OCI-LY3 (cell line): ENCODE results near the gene DCUN1D2.

Experiments
- H2AFZ ChIP-seq: fragments of 200-600, 300-600 bp; shearing (Covaris generic); 2 replicates; pipeline ENCODE4 v1.6.0; 2014; ENCODE audit warnings: antibody characterized with exemption, low read depth, low read length
- H3K27ac ChIP-seq: fragments of 200-600, 300-600 bp; sonication (generic); 2 replicates; pipeline ENCODE4 v1.5.1; 2014; ENCODE audit warnings: mild to moderate bottlenecking, low read length, moderate library complexity, mixed read lengths
- H3K27me3 ChIP-seq: fragments of 200-600, 300-600 bp; sonication (generic); 2 replicates; pipeline ENCODE4 v1.6.1; 2014; ENCODE audit warnings: low read depth, low read length, mixed read lengths
- H3K36me3 ChIP-seq: fragments of 200-600, 300-600 bp; sonication (generic); replicated peaks from 2 replicates; pipeline ENCODE3; 2014; ENCODE audit warnings: low read depth, low read length, mixed read lengths
- H3K4me1 ChIP-seq: fragments of 300-600, 200-600 bp; sonication (generic); 2 replicates; pipeline ENCODE4 v1.6.1; 2014; ENCODE audit warnings: low read length, mixed read lengths
- H3K4me2 ChIP-seq: fragments of 200-600, 300-600 bp; sonication (generic); 2 replicates; pipeline ENCODE4 v1.6.1; 2014; ENCODE audit warnings: low read length, mixed read lengths
- H3K4me3 ChIP-seq: fragments of 300-600, 200-600 bp; sonication (generic); 2 replicates; pipeline ENCODE4 v1.5.1; 2014; ENCODE audit warnings: antibody characterized with exemption, mild to moderate bottlenecking, low read length, moderate library complexity
- H3K79me2 ChIP-seq: fragments of 300-600, 200-600 bp; shearing (Covaris generic); 2 replicates; pipeline ENCODE4 v1.6.1; 2014; ENCODE audit warnings: mild to moderate bottlenecking, low read length, mixed read lengths
- H3K9ac ChIP-seq: fragments of 300-600, 200-600 bp; shearing (Covaris generic); 2 replicates; pipeline ENCODE4 v1.6.0; 2014; ENCODE audit warnings: mild to moderate bottlenecking, low read length, moderate library complexity
- H3K9me3 ChIP-seq: fragments of 200-600, 300-600 bp; shearing (Covaris generic); 2 replicates; pipeline ENCODE4 v1.6.1; 2014; ENCODE audit warnings: low read length, mixed read lengths; ENCODE audit not compliant: insufficient read depth
- H4K20me1 ChIP-seq: fragments of 200-600, 300-600 bp; sonication (generic); 2 replicates; pipeline ENCODE4 v1.6.1; 2016; ENCODE audit warnings: low read length, mixed read lengths; ENCODE audit not compliant: insufficient read depth
- EZH2phosphoT487 ChIP-seq: fragments of 200-600 bp; shearing (Covaris generic); IDR thresholded peaks from 2 replicates; pipeline ENCODE4 v1.6.1; 2018; ENCODE audit warnings: antibody characterized with exemption, mixed run types, low read depth
- TF ChIP-seq, protein P1 (sequence below): fragments of 200-600, 300-600 bp; sonication (generic); IDR thresholded peaks from 2 replicates; pipeline ENCODE4 v1.5.1; 2014; ENCODE audit warnings: antibody characterized with exemption, low read length, low read depth

Gene DCUN1D2

DNA sequence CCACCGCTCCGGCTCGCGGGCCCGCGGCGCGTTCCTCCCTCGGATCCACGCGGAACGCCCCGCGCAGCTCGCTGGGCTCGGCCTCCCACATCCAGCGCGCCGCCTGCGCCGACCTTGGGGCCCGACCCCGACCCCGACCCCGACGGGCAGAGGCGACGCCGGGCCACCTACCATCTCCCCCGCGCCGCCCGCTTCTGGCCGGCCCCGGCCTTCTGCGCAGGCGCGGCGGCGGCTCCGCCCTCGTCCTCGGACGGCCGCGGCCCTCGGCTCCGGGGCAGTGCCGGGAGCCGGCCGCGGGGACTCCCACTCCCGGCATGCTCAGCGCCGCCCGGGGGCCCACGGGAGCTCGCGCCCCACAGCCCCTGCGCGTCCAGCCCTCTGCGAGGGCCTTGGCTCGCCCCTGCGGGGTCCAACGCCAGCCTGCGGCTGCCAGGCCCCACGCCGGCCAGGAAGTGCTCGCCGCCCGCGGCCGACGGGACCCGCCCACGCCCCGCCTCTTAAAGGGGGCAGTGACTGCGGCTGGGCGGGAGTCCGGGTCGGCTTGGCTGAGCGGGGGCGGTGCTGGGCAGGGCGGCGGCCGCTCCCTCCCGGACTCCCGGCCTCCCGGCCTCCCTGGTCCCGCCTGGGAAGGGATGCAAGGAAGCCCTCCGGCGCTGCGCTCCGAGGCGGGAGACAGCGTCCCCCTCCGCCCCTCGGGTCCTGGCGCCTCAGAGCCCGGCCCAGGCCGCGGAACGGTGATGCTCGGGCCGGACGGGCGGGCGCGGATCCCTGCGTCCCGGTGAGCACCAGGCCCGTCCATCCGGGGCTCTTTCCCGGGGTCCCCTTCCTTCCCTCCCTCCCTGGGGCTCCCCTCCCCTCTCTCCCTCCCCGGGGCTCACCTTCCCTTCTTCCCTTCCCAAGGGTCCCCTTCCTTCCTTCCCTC is at the start of gene DCUN1D2:
DCUN1D2 (minus strand) TSS at position 216 of the 922 bp plus-strand sequence; CDS start at position 174, 42 bp downstream.
- H3K4me3 ChIP-seq, result peak within 1 kb of the TSS; percentile 93
- peaks cover 37% of the 10 kb centered on the region for H4K20me1 ChIP-seq

DNA sequence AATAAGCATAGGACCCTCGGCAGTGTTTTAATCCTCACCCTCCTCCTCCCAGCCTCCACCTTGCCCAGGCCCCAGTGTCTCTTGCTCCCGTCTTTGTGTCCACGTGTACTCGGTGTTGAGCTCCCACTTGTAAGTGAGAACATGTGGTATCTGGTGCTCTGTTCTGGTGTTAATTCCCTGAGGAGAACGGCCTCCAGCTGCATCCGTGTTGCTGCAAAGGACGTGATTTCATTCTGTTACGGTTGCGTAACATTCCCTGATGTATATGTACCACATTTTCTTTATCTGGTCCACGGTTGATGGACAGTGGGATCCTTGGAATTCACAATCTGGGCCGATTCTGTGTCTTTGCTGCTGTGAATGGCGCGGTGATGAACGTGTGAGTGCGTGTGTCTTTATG is 49.3 kb upstream of the DCUN1D2 start:
- H3K4me2 ChIP-seq, result no peak overlapping the region

More for the DNA sequence above, at the start of gene DCUN1D2:
- H3K9me3 ChIP-seq, result no peaks in the 10 kb centered on the region
- H3K36me3 ChIP-seq, result peaks cover 6% of the 10 kb centered on the region
- peaks cover 37% of the 10 kb centered on the region for H3K4me1 ChIP-seq
- peak within 1 kb of the TSS; percentile 58 for H2AFZ ChIP-seq
- H3K79me2 ChIP-seq, result peaks cover 70% of the 10 kb centered on the region
- peak within 1 kb of the TSS; percentile 82 for H3K9ac ChIP-seq
- peak within 1 kb of the TSS; percentile 94 for H3K4me2 ChIP-seq
- no peaks in the 10 kb centered on the region for H3K27me3 ChIP-seq
- H3K27ac ChIP-seq, result peak within 1 kb of the TSS; percentile 40
- TF ChIP-seq EZH2phosphoT487, result no peak
- TF ChIP-seq, protein P1, sequence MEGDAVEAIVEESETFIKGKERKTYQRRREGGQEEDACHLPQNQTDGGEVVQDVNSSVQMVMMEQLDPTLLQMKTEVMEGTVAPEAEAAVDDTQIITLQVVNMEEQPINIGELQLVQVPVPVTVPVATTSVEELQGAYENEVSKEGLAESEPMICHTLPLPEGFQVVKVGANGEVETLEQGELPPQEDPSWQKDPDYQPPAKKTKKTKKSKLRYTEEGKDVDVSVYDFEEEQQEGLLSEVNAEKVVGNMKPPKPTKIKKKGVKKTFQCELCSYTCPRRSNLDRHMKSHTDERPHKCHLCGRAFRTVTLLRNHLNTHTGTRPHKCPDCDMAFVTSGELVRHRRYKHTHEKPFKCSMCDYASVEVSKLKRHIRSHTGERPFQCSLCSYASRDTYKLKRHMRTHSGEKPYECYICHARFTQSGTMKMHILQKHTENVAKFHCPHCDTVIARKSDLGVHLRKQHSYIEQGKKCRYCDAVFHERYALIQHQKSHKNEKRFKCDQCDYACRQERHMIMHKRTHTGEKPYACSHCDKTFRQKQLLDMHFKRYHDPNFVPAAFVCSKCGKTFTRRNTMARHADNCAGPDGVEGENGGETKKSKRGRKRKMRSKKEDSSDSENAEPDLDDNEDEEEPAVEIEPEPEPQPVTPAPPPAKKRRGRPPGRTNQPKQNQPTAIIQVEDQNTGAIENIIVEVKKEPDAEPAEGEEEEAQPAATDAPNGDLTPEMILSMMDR, result no peak

DNA sequence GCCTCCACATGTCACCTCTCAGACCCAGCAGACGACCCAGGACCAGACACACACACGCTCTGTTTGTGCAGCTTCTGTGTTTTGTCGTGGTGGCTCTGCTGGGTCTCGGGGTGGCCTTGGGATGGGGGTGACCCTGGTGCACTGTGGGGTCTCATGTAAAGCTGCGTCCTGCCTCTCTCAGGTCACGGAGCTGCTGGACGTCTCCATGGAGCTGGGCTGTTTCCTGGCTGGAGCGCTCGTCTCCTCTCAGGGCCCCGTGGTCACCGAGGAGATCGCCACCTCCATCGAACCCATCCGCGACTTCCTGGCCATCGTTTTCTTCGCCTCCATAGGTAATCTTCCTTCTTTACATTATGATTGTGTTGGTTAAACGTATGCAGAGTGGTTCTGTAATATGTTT is 48.7 kb upstream of the DCUN1D2 start:
- Histone ChIP-seq H3K4me1 (no peaks in the 10 kb centered on the region), H2AFZ (no peak overlapping the region), H3K9me3 (no peaks in the 10 kb centered on the region), H3K79me2 (no peaks in the 10 kb centered on the region), H4K20me1 (no peaks in the 10 kb centered on the region; the same call in 1 of the 2 replicates), H3K27ac (no peak overlapping the region), H3K36me3 (peaks cover 6% of the 10 kb centered on the region), H3K27me3 (no peaks in the 10 kb centered on the region), H3K4me3 (no peak overlapping the region), H3K4me2 (no peak overlapping the region), H3K9ac (no peak overlapping the region)
- TF ChIP-seq, protein P1, result no peak
- no peak for TF ChIP-seq EZH2phosphoT487

More for the DNA sequence above, 49.3 kb upstream of the DCUN1D2 start:
- Histone ChIP-seq H3K4me1 (no peaks in the 10 kb centered on the region), H3K27ac (no peak overlapping the region), H3K79me2 (no peaks in the 10 kb centered on the region), H2AFZ (no peak overlapping the region), H3K9me3 (no peaks in the 10 kb centered on the region), H3K9ac (no peak overlapping the region), H3K36me3 (peaks cover 6% of the 10 kb centered on the region), H3K27me3 (no peaks in the 10 kb centered on the region), H4K20me1 (no peaks in the 10 kb centered on the region; the same call in 1 of the 2 replicates), H3K4me3 (no peak overlapping the region)
- TF ChIP-seq EZH2phosphoT487, result no peak
- TF ChIP-seq, protein P1, result no peak

DNA sequence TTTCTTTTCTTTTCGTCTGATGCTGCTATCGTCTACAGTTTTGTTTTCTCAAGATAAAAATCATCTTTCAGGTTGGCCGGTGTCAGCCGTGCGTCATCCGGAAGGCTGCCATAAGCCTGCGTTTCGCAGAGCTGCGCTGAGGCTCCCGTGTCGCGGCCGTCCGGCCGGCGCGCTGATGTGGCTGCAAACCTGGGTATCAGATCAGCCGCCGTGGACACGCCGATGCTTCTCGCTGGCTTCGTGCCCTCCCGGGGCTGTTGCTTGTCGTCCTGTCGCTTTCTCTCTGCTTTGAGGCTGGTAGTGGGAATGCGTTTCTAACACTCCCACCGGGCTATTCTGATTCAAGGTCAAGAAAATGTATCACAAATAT is 48.2 kb upstream of the DCUN1D2 start:
- Histone ChIP-seq H3K79me2 (no peaks in the 10 kb centered on the region), H3K27ac (no peak overlapping the region), H2AFZ (no peak overlapping the region), H3K27me3 (no peaks in the 10 kb centered on the region), H3K4me2 (no peak overlapping the region), H3K4me1 (no peaks in the 10 kb centered on the region), H3K9me3 (no peaks in the 10 kb centered on the region), H3K9ac (no peak overlapping the region), H4K20me1 (no peaks in the 10 kb centered on the region; the same call in 1 of the 2 replicates), H3K4me3 (no peak overlapping the region), H3K36me3 (peaks cover 7% of the 10 kb centered on the region)
- TF ChIP-seq EZH2phosphoT487, result no peak
- TF ChIP-seq, protein P1, result no peak
